Measurements from ENCODE around the gene ZBTB42.

The ZBTB42 gene

DNA sequence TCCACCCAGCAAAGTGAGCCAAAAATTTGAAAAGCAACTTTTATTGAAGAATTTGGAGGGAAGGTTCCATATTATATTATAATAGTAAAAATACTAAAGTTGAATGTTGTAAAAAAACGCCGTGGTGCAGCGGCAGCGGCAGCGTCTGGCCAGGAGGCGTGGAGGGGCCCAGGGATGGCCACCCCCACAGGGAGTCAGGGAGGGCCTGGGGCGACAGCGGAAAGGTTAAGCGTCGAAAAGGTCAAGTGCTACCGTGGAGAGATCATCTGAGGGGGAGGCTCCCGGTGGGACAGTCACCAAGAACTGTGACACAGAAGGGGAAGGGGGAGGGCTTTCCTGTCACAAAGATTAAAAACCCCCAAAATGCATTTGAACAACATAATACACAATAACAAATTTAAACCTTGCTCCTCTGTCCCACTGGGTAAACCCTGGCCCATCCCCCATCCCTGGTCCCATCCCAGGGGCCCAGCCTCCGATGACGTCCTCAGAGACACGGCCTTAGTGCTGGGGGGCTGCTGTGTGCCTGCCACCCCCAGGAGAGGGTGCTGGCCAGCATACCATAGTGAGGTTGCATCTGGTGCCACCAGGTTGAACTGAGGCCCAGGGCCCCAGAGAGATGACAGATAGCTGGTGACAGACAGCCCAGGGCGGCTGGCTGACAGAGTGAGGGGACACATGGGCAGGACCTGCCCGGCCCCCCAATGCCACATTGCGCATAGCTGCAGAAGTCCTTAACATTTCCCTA, 31.4 kb upstream of the ZBTB42 start:
- no peak for DNase-seq (ENCODE audit: low read depth)

DNA sequence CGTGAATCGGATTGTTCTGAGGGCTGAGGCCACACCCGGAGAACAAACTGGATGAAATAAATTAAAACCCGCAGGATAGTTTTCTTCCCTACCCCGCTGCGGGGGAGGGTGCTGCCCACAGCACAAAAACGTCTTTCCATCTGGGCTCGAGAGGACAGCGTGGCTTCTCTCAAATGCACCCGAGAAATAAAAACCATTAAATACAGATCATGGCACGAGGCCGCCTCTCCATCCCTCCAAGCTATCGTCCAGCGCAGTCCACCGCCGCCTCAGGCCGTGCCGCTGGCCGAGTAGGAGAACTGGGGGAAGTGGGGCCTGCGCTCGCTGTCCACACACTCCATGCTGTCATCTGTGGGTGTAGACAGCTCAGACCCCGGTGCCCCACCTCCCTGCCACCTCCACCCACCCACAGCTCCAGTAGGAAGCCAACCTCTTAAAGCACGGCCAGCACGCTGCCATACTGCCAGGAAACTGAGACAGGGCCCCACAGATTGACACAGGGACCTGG, 30.8 kb upstream of the ZBTB42 start:
- no peak for DNase-seq (ENCODE audit: low read depth)

DNA sequence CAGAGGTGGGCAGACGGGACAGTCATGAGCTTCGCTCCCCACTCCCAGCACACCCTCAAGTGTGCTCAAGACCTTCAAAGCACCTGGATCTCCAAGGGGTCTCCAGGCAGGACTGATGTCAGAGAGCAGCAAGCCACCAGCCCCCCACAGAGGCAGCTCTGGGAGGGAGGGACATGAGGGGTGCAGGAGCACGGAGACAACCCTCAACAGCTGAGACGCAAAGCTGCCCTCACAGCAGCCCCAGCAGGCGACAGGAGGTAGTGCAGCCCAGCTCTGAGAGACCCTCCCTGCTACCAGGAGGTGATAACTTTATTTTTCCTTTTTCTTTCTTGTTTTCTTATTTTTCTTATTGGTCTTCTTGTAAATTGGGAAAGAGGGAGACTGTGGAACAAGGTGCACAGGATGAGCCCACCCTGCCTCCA, 30.0 kb upstream of the ZBTB42 start:
- DNase-seq (ENCODE audit: low read depth): no peak

DNA sequence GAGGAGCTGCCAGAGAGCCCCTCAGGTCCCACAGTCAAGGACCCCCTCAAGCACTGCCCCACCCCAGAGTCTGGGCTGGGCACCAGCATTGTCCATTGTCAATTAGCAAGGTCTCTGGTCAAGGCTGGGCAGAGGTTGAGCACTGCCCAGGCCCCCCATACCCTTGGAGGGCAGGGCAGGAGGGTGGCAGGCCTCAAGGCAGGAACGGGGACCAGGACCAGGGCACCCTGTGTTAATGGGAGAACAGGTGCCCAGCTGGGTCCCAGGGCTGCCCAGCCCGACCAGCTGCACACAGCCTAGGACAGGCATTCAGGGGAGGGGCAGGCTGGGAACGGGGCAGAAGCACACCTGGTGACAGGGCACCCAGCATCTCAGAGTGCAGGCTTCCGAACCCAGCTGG, 29.5 kb upstream of the ZBTB42 start:
- DNase-seq (ENCODE audit: low read depth): no peak

- DNase-seq (ENCODE audit: low read depth): no peak
Measured at GRCh38 chr14:104771918-104772706, 28.8 kb upstream of the ZBTB42 start.

GRCh38 chr14:104772707-104773504, 28.0 kb upstream of the ZBTB42 start:
- DNase-seq (ENCODE audit: low read depth): no peak

DNA sequence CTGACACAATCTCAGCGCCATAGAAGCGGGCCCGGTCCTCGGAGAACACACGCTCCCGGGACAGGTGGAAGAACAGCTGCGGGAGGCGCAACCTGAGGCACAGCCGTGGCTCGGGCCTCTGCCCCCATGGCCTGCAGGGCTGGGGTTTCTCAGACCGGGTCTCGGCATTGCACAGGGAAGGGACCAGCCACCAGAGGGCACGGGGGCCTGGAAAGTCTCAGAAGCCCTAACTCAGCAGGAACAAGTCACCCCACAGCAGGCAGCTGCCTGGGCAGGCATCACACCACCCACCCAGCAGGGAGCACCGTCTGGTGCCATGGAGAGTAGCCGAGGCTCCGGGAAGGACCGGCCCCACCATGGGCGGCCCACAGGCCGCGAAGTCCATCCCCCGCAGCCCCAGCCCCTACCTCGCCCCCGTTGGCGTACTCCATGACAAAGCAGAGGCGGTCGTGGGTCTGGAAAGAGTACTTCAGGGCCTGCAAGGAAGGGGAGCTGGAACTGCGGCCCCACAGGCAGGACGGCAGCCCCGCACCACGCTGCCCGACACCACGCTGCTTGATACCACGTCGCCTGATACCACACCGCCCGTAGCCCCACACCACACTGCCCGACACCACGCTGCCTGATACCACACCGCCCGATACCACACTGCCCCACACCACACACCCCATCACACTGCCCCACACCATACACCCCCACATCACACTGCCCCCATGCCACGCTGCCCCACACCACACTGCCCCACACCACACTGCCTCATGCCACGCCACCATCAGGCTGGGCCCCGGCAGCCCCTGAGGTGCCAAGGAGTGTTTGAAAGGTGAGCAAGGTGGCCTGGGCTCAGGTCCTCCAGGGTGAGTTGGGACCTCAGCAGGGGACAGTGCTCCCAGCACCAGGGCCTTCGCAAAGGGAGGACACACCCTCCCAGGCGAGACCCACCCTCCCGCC, 27.1 kb upstream of the ZBTB42 start:
- DNase-seq (ENCODE audit: low read depth): no peak

GRCh38 chr14:104774453-104775072, 26.3 kb upstream of the ZBTB42 start:
- no peak for DNase-seq (ENCODE audit: low read depth)

GRCh38 chr14:104775073-104775489, 25.8 kb upstream of the ZBTB42 start:
- no peak for DNase-seq (ENCODE audit: low read depth)

GRCh38 chr14:104776481-104776880, 24.4 kb upstream of the ZBTB42 start:
- DNase-seq (ENCODE audit: low read depth): no peak

DNA sequence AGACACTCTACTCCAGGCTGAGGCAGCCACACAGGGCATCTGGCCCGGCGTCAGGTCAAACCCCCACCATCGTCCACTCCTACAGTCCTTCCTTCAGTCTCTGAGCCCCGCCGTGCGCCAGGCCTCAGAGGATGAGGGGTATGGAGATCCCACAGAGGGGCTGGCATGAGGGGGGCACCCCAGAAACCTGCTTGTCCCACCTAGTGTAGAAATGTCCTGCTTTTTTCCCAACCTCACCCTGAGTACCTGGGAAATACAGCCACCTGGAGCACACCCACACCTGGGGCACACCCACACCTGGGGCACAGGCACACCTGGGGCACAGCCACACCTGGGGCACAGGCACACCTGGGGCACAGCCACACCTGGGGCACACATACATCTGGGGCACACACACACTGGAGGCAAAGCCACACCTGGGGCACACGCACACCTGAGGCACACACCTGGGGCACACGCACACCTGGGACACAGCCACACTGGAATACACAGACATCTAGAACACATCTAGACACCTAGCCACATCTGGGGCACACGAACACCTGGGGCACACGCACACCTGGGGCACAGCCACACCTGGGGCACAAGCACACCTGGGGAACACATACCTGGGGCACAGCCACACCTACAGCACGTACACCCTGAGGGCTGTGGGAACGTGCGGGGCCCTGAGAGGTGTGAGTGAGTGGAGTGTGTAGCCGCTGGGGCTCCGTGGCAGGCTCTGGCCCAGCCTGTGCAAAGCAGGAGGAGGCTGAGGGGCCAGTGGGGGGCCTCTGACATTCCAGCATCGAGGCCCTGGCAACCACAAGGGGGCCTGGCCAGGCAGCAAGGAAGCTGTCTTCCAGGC, 23.7 kb upstream of the ZBTB42 start:
- DNase-seq (ENCODE audit: low read depth): no peak

- no peak for DNase-seq (ENCODE audit: low read depth)
Measured at GRCh38 chr14:104777808-104778249, 23.1 kb upstream of the ZBTB42 start.

DNA sequence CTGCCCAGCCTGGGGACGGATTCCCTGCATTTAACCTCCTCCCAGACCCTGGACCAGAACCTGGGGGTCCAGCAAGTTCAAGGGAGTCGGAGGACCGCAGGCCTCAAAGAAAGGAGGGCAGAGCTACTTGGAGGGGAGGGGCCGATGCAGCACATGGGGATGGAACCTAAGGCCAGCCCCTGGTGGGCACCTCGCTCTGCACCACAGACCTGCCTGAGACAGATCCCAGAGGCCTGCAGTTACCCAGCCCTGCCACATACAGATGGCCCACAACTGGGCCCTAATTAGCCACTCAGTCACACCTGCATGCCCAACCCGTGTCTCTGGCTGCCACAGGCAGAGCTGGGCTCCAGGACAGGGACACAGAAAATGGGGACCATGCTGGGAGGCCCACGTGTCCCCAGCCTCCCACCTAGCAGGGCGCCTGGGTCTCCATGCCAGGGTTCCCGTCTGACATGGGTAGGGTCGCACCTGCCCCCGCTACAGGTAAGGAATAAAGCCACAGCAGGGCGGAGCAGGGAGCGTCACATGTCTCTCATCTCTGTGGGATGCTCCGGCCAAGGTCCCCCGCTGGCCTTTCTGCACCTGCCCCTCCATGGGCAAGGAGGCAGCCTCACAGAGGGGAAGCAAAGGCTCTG, 22.1 kb upstream of the ZBTB42 start:
- no peak for DNase-seq (ENCODE audit: low read depth)

DNA sequence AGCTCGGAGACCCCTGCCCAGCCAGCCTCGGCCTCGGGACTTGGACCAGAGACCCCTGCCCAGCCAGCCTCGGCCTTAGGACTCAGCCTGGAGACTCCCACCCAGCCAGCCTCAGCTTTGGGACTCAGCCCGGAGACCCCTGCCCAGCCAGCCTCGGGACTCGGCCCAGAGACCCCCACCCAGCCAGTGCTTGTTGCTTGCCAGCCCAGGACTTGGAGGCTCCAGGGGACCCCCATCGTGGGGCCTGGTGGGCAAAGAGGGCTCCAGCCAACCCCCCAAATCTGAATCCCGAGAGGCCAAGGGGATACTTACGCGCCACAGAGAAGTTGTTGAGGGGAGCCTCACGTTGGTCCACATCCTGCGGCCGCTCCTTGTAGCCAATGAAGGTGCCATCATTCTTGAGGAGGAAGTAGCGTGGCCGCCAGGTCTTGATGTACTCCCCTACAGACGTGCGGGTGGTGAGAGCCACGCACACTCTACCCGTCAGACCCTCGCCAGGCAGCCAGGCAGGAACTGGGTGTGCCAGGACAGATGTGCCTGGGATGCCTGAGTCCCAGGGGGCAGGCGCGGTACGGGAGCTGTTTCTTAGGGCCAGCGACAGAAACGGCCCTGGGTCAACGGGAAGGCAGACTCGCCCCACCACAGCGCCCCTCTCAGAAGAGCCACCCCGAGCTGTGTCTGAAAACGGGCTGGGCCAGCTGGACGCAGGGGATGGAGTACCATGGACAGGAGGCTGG, 21.0 kb upstream of the ZBTB42 start:
- DNase-seq (ENCODE audit: low read depth): no peak

- no peak for DNase-seq (ENCODE audit: low read depth)
Measured at GRCh38 chr14:104780513-104781030, 20.3 kb upstream of the ZBTB42 start.

DNA sequence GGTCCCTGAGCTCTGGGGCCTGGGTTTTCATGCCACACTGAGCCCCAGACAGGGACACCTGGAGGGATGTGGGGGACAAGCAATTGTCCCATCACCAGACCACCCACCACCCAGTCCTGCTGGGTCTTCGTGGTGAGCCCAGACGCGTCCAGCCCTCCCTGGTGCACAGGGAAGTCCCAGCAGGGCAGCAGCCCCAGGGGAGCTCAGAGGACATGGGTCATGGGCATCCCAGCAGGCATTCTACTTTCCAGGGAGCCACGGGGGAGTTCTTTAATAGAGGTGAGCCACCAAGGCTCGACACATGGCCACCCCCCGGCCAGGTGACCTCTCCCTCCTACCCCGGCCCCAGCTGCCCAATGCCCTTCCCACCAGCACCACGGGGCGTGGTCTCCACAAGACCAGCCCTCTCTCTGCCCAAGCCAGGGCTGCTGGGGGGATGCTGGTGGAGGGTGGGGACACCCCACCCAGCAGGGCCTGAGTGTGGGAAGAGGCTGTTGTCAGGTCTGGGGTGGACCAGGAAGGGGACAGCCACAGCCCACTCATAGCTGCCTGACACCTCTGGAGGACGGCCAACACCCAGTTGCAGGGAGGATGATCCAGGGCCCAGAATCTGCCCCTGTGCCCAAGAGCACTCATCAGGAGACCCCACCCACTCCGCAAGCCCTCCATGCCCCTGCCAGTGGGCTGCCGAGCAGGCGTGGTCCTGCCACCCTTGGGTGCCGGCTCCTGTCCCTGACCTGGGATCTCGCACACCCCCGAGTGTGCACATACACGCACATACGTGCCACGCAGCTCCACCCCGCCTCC, 19.4 kb upstream of the ZBTB42 start:
- no peak for DNase-seq (ENCODE audit: low read depth)

GRCh38 chr14:104782086-104782807, 18.7 kb upstream of the ZBTB42 start:
- no peak for DNase-seq (ENCODE audit: low read depth)
